Measurements from ENCODE around the gene AQP12B. TPM values are rescaled to one million over a fixed set of nuclear protein-coding genes. Genes with fewer than 3 reads are reported as not detected.

The AQP12B gene
- total and polyA plus RNA-seq, 2 of the 8 experiments (the other 6 are each of a cell fraction or from before 2014, with no cell fraction given) = not detected

GRCh38 chr2:240626531-240627300 is 56.0 kb downstream of the AQP12B start:
- H3K9me3 ChIP-seq (ENCODE audit: insufficient read depth in 2 of 2, low read depth in 1 of 2, low read length in 1 of 2) = peaks cover 2 to 20% of the 10 kb centered on the region in 2 experiments; a peak in 2 of 4 replicates
- no peak overlapping the region for H2BK5ac ChIP-seq (ENCODE audit: low read depth, low read length)
- no peaks in the 10 kb centered on the region for H4K20me1 ChIP-seq (replicated peaks in 1 of 2; ENCODE audit: control insufficient read depth in 1 of 2, insufficient read depth in 2 of 2, low read length in 2 of 2)
- H3K36me3 ChIP-seq (ENCODE audit: control insufficient read depth in 2 of 4, insufficient read depth in 4 of 4, low read length in 3 of 4) = no peaks in the 10 kb centered on the region
- no peak overlapping the region for H3K4ac ChIP-seq (replicated peaks; ENCODE audit: insufficient read length, low read depth, low read length)
- no peak overlapping the region for H2AFZ ChIP-seq (ENCODE audit: low read length)
- H4K8ac ChIP-seq (ENCODE audit: extremely low read depth, insufficient read depth, low read length) = no peak overlapping the region; the same call in 1 of the 2 replicates
- no peaks in the 10 kb centered on the region for H3K23me2 ChIP-seq (ENCODE audit: low read depth, low read length)
- no peak overlapping the region for H2BK20ac ChIP-seq (ENCODE audit: low read length)
- ChIA-PET POLR2A (ENCODE audit: partially characterized antibody) (no interaction called here), CTCF (ENCODE audit: partially characterized antibody) (interaction anchor here (0.9 to 1.9 kb wide), 3 partner anchors 10 to 15 kb away, joined by 3 to 5 read pairs (median 4); no protein-coding TSS in a partner anchor)
- TF ChIP-seq RFX5 (IDR thresholded peaks at IDR 0.05; ENCODE audit: borderline replicate concordance, low read depth, low read length) (no peak), TAF7 (optimal IDR thresholded peaks at IDR 0.05; ENCODE audit: borderline replicate concordance, low read depth, low read length) (no peak), CTBP2 (IDR thresholded peaks at IDR 0.05; ENCODE audit: borderline replicate concordance, insufficient read depth, insufficient read length, low read length) (no peak), YY1 (IDR thresholded peaks at IDR 0.05; ENCODE audit: low read depth, low read length) (no peak), CTCF (IDR thresholded peaks at IDR 0.05; ENCODE audit: control extremely low read depth in 1 of 3, insufficient read depth in 1 of 3, low read depth in 1 of 3, low read length in 3 of 3) (no peak), CREB1 (IDR thresholded peaks at IDR 0.05) (no peak), RAD21 (IDR thresholded peaks at IDR 0.05 in 1 of 2, conservative IDR thresholded peaks at IDR 0.05 in 1 of 2; ENCODE audit: low read depth in 2 of 2, low read length in 2 of 2) (no peak), SUZ12 (IDR thresholded peaks at IDR 0.05; ENCODE audit: low read length) (no peak), MAX (IDR thresholded peaks at IDR 0.05) (no peak)
- H3K79me1 ChIP-seq (ENCODE audit: low read depth, low read length) = no peaks in the 10 kb centered on the region
- 88% methylated on average over 17 of the region's 21 CpGs; no CpG with 5 or more reads in 1 of the 2 experiments for WGBS, 2 experiments (ENCODE audit: extremely low coverage in 1 of 2, insufficient coverage in 1 of 2, insufficient read length in 1 of 2, insufficient replicate concordance in 2 of 2, low coverage in 1 of 2, low lambda C conversion rate in 2 of 2, missing lambda C conversion rate in 1 of 2)
- no peak overlapping the region for H2BK15ac ChIP-seq (ENCODE audit: low read length)
- no peaks in the 10 kb centered on the region for H3K79me2 ChIP-seq (ENCODE audit: control insufficient read depth in 1 of 2, insufficient read depth in 2 of 2, low read length in 2 of 2)
- no peak for FAIRE-seq
- no peak for DNase-seq (ENCODE audit: low read depth in 1 of 2, low spot score in 2 of 2)
- H2AK5ac ChIP-seq (ENCODE audit: low read depth, low read length) = no peak overlapping the region
- no peak overlapping the region for H2BK12ac ChIP-seq (ENCODE audit: low read depth, low read length)
- no peak overlapping the region for H3K4me3 ChIP-seq (ENCODE audit: extremely low read depth in 1 of 4, insufficient read depth in 2 of 4, low read depth in 3 of 4, low read length in 4 of 4)
- no peak overlapping the region for H3K23ac ChIP-seq (ENCODE audit: insufficient read length)
- no peaks in the 10 kb centered on the region for H3K27me3 ChIP-seq (replicated peaks in 1 of 4; ENCODE audit: control insufficient read depth in 3 of 4, extremely low read depth in 1 of 4, insufficient read depth in 3 of 4, low read length in 3 of 4)
- no peak overlapping the region for H3K4me2 ChIP-seq (ENCODE audit: insufficient read depth in 1 of 2, low read depth in 2 of 2, low read length in 2 of 2)
- H3K27ac ChIP-seq (ENCODE audit: low read depth, low read length) = no peak overlapping the region
- no peak overlapping the region for H3K18ac ChIP-seq (ENCODE audit: extremely low read depth, low read length)
- peaks cover 0 to 3% (median 1%) of the 10 kb centered on the region in 4 experiments; a peak in 3 of 7 replicates for H3K4me1 ChIP-seq (replicated peaks in 1 of 4; ENCODE audit: control insufficient read depth in 3 of 4, insufficient read depth in 4 of 4, low read length in 3 of 4)
- H2BK120ac ChIP-seq (replicated peaks; ENCODE audit: low read depth, low read length) = no peak overlapping the region
- no peak overlapping the region for H3K56ac ChIP-seq (replicated peaks; ENCODE audit: insufficient read length, low read depth, low read length)
- H4K5ac ChIP-seq (ENCODE audit: insufficient read length, low read depth, low read length) = no peak overlapping the region
- H3K14ac ChIP-seq (ENCODE audit: insufficient read length) = no peak overlapping the region
- H3K9ac ChIP-seq (replicated peaks in 1 of 4; ENCODE audit: extremely low read depth in 1 of 4, low read depth in 3 of 4, low read length in 3 of 4) = no peak overlapping the region
- H4K91ac ChIP-seq (replicated peaks; ENCODE audit: insufficient read length, low read length) = no peak overlapping the region
